H1 (cell line): ENCODE measurements around the gene APBA2. TPM values are rescaled to one million over a fixed set of nuclear protein-coding genes. Genes with fewer than 3 reads are reported as not detected.

Source experiments
- BACH1 ChIP-seq: IDR thresholded peaks from 2 replicates; pipeline ENCODE4 v1.6.1; 2012; ENCODE audit warnings: low read length, improper control_type of control experiment
- CTBP2 ChIP-seq: IDR thresholded peaks from 2 replicates; pipeline ENCODE4 v1.7.0; 2011; ENCODE audit warnings: borderline replicate concordance, mild to moderate bottlenecking, moderate library complexity, mixed read lengths, low read length; ENCODE audit not compliant: insufficient read depth, insufficient read length
- EGR1 ChIP-seq: IDR thresholded peaks from 2 replicates; pipeline ENCODE4 v1.6.1; 2011; ENCODE audit warnings: low read depth, low read length, borderline replicate concordance
- FOSL1 ChIP-seq: IDR thresholded peaks from 2 replicates; pipeline ENCODE4 v1.6.1; 2011; ENCODE audit warnings: mild to moderate bottlenecking, low read depth, low read length, moderate library complexity; ENCODE audit not compliant: insufficient read depth
- NRF1 ChIP-seq: IDR thresholded peaks from 2 replicates; pipeline ENCODE4 v1.6.1; 2011; ENCODE audit warnings: mild to moderate bottlenecking, low read depth, low read length, improper control_type of control experiment
- PHF8 ChIP-seq: fragments of 200-600 bp; sonication (generic); conservative IDR thresholded peaks from 2 replicates; pipeline ENCODE4 v1.7.1; 2012; ENCODE audit warnings: low read depth, mild to moderate bottlenecking, inconsistent platforms, low read length, moderate library complexity
- SIX5 ChIP-seq: IDR thresholded peaks from 2 replicates; pipeline ENCODE4 v1.6.1; 2011; ENCODE audit warnings: mild to moderate bottlenecking, low read depth, low read length
- TAF1 ChIP-seq: IDR thresholded peaks from 2 replicates; pipeline ENCODE4 v1.6.1; 2011; ENCODE audit warnings: mild to moderate bottlenecking, low read depth, low read length
- TAF7 ChIP-seq: optimal IDR thresholded peaks from 2 replicates; pipeline ENCODE3; 2011; ENCODE audit warnings: low read depth, mild to moderate bottlenecking, inconsistent platforms, low read length, moderate library complexity, borderline replicate concordance
- TBP ChIP-seq: IDR thresholded peaks from 2 replicates; pipeline ENCODE4 v1.6.1; 2011; ENCODE audit warnings: low read depth, low read length, improper control_type of control experiment
- TEAD4 ChIP-seq: IDR thresholded peaks from 2 replicates; pipeline ENCODE4 v1.6.1; 2012; ENCODE audit warnings: low read depth, low read length, inconsistent platforms, mixed read lengths
- polyA plus RNA-seq, 7 experiments: library from polyadenylated mRNA; depleted of rRNA in 3 of 7; stranded (reverse) in 5 of 7; unstranded in 2 of 7; fragments of >200 nt in 5 of 7; fragments of 200-250 nt in 2 of 7; gene quantifications; 1 replicate in 5 of 7; 2 replicates in 1 of 7; 4 replicates in 1 of 7; pipeline versions ENCODE4 v1.2.1 to v1.2.3, GENCODE V29; 2011 to 2013; ENCODE audit warnings: missing spikeins in 2 of 7, mixed read lengths in 2 of 7
- total RNA-seq: library from RNA; stranded (reverse); fragmentation: NEBNext Ultra II Directional; extraction: Animal tissue kit (Norgen Biotek cat#: 25700); gene quantifications from 2 replicates; pipeline ENCODE4 v1.2.1, GENCODE V29; 2021

Gene APBA2
- total and polyA plus RNA-seq, 2 of the 8 experiments (the other 6 are each of a cell fraction or from before 2014, with no cell fraction given), result 15.5 to 19.0 TPM

DNA sequence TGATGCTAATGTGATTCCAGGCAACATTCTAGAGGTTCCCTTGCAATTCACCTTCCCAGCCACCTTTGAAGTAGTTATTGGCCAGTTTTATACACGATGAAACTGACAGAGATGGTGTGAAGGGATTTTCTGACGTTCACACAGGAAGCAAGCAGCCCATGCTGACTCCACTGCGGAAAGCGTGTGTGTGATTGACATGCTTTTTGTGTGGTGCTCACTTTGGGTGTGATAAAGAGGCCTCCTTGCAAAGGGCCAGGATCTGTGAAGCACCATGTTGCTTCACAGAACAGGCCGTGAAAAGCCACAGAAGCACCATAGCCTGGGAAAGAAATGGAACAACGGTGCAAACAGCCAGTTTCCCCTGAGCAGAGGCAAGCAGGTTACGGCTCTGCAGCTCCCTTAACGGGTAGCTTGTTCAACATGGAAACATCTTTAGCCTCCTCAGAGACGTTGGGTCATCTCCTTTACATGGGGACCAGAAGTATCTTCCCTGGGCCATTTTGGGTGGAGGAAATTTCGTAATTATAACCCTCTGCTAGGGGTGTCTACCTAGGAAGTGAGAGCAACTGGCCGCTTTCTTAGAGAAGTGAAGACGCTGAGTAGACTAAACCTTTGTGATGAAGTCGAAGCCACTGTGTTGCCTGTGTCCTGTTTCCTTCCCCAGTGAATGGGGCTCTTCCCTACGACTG lies 108.5 kb downstream of the APBA2 start (continued):
- TF ChIP-seq SIX5 (no peak), TBP (no peak), TAF1 (no peak), FOSL1 (no peak), TEAD4 (no peak), CTBP2 (no peak), PHF8 (no peak), EGR1 (no peak), NRF1 (no peak), BACH1 (no peak), TAF7 (no peak)
